DOHH2 (cell line): ENCODE data around the gene PSORS1C2.

Experiments used
- H3F3A ChIP-seq: fragments of 200-600 bp; sonication (generic), shearing (Covaris generic); 2 replicates; pipeline ENCODE4 v1.6.0; 2016; ENCODE audit warnings: antibody characterized with exemption, mild to moderate bottlenecking; ENCODE audit not compliant: control insufficient read depth, insufficient read depth
- H3K27ac ChIP-seq: fragments of 200-600 bp; sonication (generic); 2 replicates; pipeline ENCODE4 v1.5.1; 2014; ENCODE audit warnings: low read depth, mild to moderate bottlenecking, low read length, moderate library complexity
- H3K27me3 ChIP-seq: fragments of 200-600 bp; sonication (generic); 2 replicates; pipeline ENCODE4 v1.6.1; 2014; ENCODE audit warnings: mild to moderate bottlenecking, low read length, mixed read lengths; ENCODE audit not compliant: control insufficient read depth
- H3K36me3 ChIP-seq: fragments of 200-600 bp; sonication (generic); 2 replicates; pipeline ENCODE4 v1.6.1; 2014; ENCODE audit warnings: mild to moderate bottlenecking, low read length, moderate library complexity, mixed read lengths; ENCODE audit not compliant: control insufficient read depth
- H3K4me1 ChIP-seq: fragments of 200-600 bp; sonication (generic); 2 replicates; pipeline ENCODE4 v1.6.1; 2014; ENCODE audit warnings: mild to moderate bottlenecking, low read length, mixed read lengths; ENCODE audit not compliant: control insufficient read depth
- H3K4me2 ChIP-seq: fragments of 200-600 bp; sonication (generic); 2 replicates; pipeline ENCODE4 v1.6.0; 2014; ENCODE audit warnings: mild to moderate bottlenecking, low read length, moderate library complexity
- H3K4me3 ChIP-seq: fragments of 200-600 bp; sonication (generic); 2 replicates; pipeline ENCODE4 v1.5.1; 2014; ENCODE audit warnings: mild to moderate bottlenecking, low read length, mixed read lengths
- H3K79me2 ChIP-seq: fragments of 200-600 bp; sonication (generic); 2 replicates; pipeline ENCODE4 v1.6.1; 2014; ENCODE audit warnings: mild to moderate bottlenecking, low read length, mixed read lengths; ENCODE audit not compliant: control insufficient read depth
- H3K9me2 ChIP-seq: fragments of 200-600 bp; sonication (generic); replicated peaks from 2 replicates; pipeline ENCODE4 v1.6.1; 2014; ENCODE audit warnings: mild to moderate bottlenecking, low read length, mixed read lengths; ENCODE audit not compliant: control insufficient read depth
- H3K9me3 ChIP-seq: fragments of 200-600 bp; sonication (generic); 2 replicates; pipeline ENCODE4 v1.6.1; 2014; ENCODE audit warnings: antibody characterized with exemption, low read length, mixed read lengths; ENCODE audit not compliant: control insufficient read depth, insufficient read depth
- H4K20me1 ChIP-seq: fragments of 200-600 bp; sonication (generic); 2 replicates; pipeline ENCODE4 v1.6.0; 2014; ENCODE audit warnings: low read depth, mild to moderate bottlenecking, antibody characterized with exemption, low read length, moderate library complexity; ENCODE audit not compliant: control insufficient read depth, insufficient read depth
- EZH2phosphoT487 ChIP-seq: fragments of 200-600 bp; sonication (generic); IDR thresholded peaks from 2 replicates; pipeline ENCODE4 v1.6.1; 2017; ENCODE audit warnings: borderline replicate concordance, mild to moderate bottlenecking, antibody characterized with exemption, low read length, moderate library complexity, mixed read lengths
- TF ChIP-seq, protein P1 (sequence below): fragments of 200-600 bp; sonication (generic); IDR thresholded peaks from one replicate; pipeline ENCODE4 v1.5.1; 2014; ENCODE audit warnings: antibody characterized with exemption, mild to moderate bottlenecking, low read depth, low read length; ENCODE audit not compliant: poor library complexity, severe bottlenecking

Gene PSORS1C2

DNA sequence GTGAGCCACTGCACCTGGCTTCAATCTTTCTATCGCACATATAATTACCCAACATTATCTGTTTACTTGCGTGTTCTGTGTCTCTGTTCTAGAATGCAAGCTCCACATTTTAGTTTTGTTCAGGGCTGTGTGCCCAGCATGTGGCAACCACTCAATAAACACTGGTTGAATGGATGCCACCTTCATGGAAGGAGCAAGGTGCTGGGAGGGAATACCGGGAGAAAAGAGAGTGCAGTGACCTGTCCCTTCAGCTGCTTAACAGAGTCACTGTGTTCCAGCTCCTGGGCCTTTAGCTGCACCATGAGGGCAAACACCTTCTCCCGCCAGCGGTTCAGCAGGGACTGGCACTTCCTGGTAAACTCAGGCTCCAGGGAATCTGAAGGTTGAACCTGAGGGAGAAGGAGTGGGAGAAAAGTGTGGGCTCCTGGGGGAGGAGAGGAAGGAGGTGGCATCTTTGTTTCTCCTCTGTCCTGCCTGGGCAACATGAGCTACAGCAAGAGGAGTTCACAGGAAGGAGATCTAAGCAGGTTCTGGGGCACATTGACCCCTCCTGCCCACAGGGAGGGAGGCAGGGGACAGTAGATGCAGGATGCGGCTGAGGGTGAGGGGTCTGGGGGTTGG is 11.1 kb upstream of the PSORS1C2 start:
- TF ChIP-seq, protein P1, sequence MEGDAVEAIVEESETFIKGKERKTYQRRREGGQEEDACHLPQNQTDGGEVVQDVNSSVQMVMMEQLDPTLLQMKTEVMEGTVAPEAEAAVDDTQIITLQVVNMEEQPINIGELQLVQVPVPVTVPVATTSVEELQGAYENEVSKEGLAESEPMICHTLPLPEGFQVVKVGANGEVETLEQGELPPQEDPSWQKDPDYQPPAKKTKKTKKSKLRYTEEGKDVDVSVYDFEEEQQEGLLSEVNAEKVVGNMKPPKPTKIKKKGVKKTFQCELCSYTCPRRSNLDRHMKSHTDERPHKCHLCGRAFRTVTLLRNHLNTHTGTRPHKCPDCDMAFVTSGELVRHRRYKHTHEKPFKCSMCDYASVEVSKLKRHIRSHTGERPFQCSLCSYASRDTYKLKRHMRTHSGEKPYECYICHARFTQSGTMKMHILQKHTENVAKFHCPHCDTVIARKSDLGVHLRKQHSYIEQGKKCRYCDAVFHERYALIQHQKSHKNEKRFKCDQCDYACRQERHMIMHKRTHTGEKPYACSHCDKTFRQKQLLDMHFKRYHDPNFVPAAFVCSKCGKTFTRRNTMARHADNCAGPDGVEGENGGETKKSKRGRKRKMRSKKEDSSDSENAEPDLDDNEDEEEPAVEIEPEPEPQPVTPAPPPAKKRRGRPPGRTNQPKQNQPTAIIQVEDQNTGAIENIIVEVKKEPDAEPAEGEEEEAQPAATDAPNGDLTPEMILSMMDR, result no peak
- no peak for TF ChIP-seq EZH2phosphoT487
- no peak overlapping the region for H3K27ac ChIP-seq
- no peak overlapping the region for H3K4me3 ChIP-seq
- H3K27me3 ChIP-seq, result no peaks in the 10 kb centered on the region
- no peaks in the 10 kb centered on the region for H3K9me2 ChIP-seq
- H3K4me1 ChIP-seq, result no peaks in the 10 kb centered on the region
- H3K36me3 ChIP-seq, result peaks cover 5% of the 10 kb centered on the region; the same call in 1 of the 2 replicates
- no peaks in the 10 kb centered on the region for H4K20me1 ChIP-seq
- no peaks in the 10 kb centered on the region for H3K9me3 ChIP-seq
- H3K4me2 ChIP-seq, result no peak overlapping the region
- no peaks in the 10 kb centered on the region for H3K79me2 ChIP-seq
- H3F3A ChIP-seq, result no peaks in the 10 kb centered on the region

DNA sequence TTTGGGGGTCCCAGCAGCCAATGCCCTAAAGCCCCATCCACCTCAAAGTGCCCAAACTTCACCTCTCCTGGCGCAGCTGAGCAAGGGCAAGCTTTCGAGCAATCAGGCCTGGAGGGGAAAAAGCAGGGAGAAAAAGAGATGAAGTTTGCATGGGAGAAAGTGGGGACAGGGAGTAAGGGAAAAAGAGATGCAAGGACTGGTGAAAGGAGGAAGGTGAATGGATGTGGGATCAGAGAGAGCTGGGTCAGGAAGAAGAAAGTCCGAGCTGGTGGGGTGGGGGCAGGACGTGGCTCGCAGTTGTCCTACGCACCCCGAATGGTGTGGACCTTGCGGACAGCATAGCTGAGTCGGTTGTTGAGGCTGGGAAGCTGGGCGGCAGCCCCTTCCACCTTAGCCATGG is 6.5 kb upstream of the PSORS1C2 start:
- Histone ChIP-seq H3K4me2 (no peak overlapping the region), H3K79me2 (no peaks in the 10 kb centered on the region), H3K4me3 (no peak overlapping the region), H3K27me3 (no peaks in the 10 kb centered on the region), H3F3A (no peaks in the 10 kb centered on the region), H3K9me2 (no peaks in the 10 kb centered on the region), H3K27ac (no peak overlapping the region), H3K36me3 (peaks cover 17% of the 10 kb centered on the region), H4K20me1 (no peaks in the 10 kb centered on the region), H3K4me1 (no peaks in the 10 kb centered on the region), H3K9me3 (no peaks in the 10 kb centered on the region)
- TF ChIP-seq, protein P1, result no peak
- TF ChIP-seq EZH2phosphoT487, result no peak

DNA sequence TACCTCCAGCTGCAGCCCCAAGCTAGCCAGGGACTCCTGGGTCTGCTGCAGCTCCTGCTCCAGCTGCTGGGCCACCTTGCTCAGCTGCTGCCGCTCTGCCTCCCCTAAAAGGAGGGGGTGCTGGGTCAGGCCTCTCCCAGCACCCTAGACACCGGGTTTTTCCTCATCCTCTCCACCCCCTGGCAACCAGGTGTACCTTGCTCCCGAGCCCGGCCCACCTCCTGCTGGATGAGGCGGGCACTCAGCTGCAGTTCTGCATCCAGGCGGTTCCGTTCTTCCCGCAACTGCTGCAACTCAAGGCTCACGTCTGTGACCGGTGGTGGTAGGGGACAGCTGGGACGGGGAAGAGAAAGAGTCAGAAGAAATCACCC is 6.1 kb upstream of the PSORS1C2 start:
- no peaks in the 10 kb centered on the region for H3K27me3 ChIP-seq
- peaks cover 15% of the 10 kb centered on the region for H3K36me3 ChIP-seq
- no peaks in the 10 kb centered on the region for H3F3A ChIP-seq
- H3K4me1 ChIP-seq, result no peaks in the 10 kb centered on the region
- no peaks in the 10 kb centered on the region for H3K9me2 ChIP-seq
- H3K9me3 ChIP-seq, result no peaks in the 10 kb centered on the region
- TF ChIP-seq, protein P1, result no peak
- no peak for TF ChIP-seq EZH2phosphoT487
- H3K4me3 ChIP-seq, result no peak overlapping the region
- H4K20me1 ChIP-seq, result no peaks in the 10 kb centered on the region
- no peaks in the 10 kb centered on the region for H3K79me2 ChIP-seq
- no peak overlapping the region for H3K27ac ChIP-seq
- H3K4me2 ChIP-seq, result no peak overlapping the region
